ENCODE measurements around the gene RASSF5.
"Not testable (repeated sequence)": the region's sequence is repeated elsewhere in the genome, so short reads cannot be mapped to it uniquely, and the experiment has no call there.

RASSF5 gene

DNA sequence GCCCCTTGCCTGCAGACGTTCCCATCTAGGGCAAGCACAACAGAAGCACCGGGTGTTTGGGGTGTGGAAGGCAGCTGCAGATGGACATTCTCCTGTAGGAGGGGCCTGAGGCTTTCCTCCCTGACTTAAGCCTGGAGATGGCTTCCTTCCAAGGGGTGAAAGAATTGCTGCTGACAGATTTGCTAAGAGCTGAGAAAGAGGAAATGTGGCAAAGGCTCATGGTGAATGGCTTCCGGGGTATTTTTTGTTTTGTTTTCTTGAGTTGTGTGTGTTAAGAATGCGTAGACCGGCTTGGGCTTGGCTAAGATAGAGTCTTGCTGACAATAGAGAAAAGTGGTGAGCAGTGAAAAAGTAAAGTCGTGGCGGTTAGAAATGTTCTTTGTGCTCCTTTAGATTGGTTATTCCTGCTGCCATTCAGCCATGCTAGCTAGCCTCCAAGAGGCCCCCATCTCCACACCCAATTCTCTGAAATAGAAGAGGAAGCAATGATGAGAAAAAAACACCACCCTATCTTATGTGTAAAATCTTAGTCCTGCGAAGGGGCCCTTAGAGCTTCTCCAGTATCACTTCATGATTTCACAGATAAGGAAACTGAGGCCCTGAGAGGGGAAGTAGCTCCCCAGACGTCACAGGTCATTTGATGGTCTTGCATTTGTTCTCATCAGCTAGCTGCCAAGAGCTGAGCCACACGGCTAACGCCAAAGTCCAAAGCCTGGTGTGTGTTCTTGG is 68.0 kb downstream of the RASSF5 start:
- DNase-seq, result no peak

DNA sequence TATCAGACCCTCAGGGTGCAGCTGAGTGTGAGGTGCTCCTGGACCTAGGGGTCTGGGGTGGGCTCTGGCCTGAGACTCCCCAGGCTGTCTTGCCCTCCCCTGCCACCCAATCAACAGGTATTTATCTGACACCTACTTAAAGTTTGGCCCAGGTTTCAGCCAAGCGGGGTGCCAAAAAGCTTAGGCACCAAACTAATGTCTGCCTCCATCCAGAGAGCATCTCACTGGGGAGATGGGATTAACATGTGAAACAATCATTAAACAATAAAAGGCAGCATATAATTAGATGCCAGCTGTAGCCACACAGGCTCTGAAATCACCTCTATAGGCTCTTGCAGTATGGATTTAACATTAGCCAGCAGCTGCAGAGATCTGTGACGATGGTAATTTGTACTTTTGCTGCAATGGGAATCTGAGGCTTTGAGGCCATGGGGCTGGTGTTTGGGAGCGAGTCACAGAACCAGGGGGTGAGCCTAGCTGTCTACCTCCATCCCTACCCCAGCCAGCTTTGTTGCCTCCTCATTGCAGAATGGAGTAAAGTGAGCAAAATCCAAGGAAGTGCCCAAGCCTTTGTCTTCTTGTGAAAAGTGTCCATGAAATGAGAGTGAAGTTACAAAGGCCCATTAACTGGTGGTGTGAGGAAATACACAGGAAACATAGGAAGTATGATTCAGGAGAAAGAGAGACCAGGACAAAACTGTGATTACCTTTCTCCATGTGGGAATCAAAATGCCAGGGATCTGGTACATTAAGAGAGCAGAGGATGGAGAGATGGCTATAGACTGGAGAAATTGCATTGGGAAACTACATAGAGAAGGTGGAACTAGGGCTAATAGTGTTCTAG is 68.8 kb downstream of the RASSF5 start:
- DNase-seq, result no peak

DNA sequence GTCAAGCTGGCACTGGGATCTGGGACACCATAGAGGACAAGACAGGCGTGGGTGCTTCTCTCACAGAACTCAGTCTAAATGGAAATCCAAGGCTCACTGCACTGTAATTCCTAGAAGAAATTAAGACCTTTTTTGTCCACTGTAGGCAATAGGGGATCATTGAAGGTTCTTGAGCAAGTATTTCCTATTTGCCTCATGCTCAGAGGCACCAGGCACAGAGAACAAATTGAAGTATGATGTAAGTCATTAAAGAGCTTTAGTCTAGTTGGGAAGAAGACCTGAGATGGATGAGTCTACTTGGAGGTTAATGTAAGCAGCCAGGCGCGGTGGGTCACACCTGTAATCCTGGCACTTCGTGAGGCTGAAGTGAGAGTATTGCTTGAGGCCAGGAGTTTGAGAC is 70.3 kb downstream of the RASSF5 start:
- no peak for DNase-seq

DNA sequence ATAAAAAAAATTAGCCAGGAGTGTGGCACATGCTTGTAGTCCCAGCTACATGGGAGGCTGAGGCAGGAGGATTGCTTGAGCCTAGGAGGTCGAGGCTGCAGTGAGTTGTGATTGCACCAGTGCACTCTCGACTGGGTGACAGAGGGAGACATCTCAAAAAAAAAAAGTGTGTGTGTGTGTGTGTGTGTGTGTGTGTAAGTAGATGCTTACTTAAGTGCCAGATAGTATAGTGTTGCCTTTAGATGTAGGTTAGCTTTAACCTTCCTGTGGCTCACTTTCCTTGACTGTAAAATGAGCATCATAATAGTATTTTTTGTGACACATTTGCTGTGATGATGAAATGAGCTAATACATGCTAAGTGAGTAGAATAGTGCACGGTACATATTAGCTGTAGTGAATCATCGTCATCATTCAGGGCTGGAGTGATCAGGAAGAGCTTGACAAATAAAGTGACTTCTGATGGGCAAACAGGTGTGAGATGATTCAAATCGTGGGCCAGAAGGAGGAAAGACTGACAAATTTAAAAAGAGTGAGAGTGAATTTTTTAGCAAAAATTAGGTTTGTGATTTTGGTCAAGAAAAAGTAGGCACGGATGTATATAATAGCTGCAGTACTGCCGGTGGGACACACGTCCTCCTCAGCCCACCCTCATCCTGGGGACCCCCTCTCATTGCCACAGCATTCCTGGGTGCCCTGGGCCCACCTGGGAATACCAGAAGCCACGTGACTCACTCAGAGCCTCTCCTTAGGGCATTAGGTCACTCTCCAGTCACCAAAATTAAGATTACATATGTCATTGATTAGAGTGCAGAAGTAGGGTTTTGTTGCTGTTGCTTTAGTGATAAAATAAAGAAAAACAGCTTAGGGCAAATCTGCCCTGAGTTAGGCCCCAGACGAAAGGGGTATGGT is 71.0 kb downstream of the RASSF5 start:
- DNase-seq, result no peak

DNA sequence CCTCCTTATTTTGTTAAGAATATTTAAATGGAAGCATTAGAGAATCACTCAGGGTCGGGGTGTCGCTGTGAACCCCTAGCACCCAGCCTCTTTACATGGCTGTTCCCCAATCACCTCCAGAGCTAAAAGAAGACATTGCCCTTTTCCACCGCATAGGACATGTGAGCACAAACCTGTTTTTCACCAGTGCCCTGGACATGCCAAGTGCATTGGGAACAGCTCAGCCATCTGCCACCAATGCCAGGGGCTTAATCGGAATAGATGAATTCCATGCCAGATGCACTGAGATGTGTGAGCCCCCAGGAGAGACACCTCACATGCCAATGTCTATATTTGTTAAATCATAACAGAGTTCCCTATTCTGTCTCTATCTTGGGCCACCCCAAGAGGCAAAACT is 71.6 kb downstream of the RASSF5 start:
- DNase-seq, result peak; percentile 74

DNA sequence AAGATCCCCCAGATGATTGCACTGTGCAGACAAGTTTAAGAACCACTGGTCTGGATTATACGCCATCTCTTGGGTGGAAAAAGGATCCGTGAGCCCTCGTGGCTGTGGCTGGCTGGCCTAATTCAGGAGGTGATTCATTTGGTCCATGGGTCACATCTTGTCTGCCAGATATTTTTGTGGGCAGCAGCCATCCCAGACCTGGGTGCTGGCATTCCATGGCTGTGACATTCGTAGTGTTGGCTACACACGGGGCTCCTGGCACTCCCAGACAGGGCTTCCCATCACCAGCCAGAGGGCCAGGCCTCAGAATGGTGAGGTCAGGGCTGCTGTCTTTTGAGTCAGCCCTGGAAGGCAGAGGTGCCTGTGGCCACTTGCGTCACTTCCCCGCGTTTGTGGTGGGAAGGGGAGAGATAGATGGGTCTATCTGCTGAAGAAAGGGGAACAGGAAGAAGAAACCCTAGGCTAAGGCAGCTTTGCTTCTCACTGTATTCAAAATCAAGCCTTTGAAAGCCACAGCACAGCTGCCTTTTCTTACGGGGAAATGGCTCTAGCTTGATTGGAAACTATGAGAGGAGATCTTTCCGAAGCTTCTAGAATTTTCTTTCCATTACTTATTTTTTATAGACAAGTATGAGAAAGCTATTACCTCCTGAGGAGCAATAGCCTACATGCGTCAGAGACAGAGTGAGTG is 72.6 kb downstream of the RASSF5 start:
- DNase-seq, result no peak

DNA sequence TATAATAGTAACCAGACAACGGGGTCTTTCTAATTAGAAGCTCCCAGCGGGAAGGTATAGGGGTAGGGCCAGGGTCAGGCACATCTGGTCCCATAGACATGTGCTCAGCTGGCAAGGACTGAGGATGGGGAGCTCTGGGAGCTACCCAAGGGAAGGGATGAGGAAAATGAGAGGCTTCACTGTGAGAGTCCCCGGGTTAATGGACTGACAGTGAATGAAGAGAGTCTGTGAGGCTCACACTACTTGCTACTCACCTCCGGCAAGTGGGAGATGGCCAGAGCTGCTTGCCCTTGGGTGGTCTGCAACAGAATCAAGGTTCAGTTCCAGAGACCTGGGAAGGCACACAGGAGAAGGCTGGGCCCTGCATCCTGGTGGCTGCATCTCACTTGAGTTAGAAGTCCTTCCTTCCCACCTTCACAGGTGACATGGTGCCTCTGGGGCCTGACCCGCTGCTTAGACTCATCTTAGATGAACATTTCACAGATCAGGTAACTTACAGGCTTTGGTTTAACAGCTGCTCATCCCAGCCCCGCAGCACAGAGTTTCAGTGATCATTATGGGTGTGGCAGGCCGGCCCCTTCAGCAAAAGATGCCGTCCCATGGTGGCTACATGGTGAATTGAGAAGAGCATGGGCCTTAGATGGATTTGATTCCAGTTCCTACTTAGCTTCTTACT is 73.2 kb downstream of the RASSF5 start:
- no peak for DNase-seq

DNA sequence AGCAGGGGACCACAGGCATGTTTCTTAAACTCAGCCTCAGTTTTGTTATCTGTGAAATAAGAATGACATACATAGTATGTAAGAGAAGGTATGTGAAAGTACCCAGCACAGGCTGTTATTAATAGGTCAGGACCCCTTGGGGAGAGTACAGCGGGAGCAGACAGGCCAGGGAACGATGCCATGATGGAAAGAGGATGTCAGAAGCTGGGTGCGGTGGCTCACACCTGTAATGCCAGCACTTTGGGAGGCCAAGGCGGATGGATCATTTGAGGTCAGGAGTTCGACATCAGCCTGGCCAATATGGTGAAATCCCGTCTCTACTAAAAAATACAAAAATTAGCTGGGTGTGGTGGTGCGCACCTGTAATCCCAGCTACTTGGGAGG is 73.8 kb downstream of the RASSF5 start:
- not testable (repeated sequence) for DNase-seq

DNA sequence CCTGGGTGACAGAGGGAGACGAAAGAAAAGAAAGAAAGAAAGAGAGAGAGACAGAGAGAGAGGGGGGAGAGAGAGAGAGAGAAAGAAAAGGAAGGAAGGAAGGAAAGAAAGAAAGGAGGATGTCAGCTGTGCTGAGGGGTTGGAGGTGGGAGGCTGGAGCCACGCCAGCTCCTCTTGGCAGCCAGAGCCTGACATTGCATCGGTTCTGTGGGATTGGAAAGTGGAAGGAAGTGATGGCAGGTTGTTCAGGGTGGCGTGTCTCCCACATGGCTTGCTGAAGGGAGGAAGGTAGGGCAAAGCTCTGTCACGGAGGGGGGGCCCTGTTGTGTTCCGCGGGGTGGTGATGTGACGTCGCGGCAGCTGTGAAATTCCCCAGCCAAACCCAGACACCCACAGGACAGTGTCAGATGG is 74.2 kb downstream of the RASSF5 start:
- DNase-seq, result peak; percentile 34

DNA sequence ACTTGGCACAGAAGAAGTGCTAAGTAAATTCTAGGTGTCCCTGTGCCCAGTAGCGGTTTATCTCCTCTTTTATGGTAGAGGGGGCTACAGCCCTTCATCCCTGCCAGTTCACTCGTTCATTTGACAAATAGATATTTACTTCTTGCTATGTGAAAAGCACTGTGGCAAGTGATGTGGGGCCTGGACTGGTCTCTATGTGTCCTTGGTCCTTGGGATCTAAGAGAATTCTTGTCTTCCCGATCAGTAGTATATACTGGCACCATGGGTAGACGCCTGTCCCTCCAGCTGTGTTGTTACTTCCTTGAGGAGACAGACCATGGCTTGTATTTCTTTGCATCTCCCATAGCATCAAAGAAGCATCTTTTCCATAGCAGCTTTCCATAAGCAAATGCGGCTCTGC is 75.2 kb downstream of the RASSF5 start:
- DNase-seq, result no peak

DNA sequence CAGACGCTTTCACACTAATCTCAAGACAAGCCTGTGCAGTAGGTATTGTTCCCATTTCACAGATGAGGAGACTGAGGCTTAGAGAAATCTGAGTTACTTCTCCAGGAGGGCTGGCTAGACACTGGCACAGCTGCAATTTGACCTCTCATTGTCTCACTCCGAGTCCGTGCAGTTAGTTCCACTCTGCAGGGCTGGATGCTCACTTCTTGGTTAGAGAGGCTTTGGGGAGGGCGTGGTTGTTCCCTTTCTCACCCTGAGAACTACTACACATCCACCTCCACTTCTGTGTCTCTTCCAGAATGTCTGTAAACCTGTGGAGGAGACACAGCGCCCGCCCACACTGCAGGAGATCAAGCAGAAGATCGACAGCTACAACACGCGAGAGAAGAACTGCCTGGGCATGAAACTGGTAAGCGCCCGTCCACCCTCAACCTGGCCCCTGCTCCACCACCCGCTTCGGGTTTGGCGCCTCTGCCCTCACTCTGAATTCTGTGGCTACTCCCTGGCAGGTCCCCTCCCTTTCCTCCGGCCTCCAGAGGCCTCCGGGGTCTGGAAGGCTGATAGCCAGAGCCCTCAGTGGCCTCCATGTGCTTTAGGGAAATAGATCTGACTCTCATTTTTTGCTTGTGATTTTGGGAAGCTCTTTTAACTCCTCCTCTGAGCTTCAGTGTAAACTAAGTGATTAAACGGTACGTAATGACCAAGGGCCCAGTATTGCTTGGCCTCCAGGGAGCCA is 75.8 kb downstream of the RASSF5 start:
- no peak for DNase-seq

DNA sequence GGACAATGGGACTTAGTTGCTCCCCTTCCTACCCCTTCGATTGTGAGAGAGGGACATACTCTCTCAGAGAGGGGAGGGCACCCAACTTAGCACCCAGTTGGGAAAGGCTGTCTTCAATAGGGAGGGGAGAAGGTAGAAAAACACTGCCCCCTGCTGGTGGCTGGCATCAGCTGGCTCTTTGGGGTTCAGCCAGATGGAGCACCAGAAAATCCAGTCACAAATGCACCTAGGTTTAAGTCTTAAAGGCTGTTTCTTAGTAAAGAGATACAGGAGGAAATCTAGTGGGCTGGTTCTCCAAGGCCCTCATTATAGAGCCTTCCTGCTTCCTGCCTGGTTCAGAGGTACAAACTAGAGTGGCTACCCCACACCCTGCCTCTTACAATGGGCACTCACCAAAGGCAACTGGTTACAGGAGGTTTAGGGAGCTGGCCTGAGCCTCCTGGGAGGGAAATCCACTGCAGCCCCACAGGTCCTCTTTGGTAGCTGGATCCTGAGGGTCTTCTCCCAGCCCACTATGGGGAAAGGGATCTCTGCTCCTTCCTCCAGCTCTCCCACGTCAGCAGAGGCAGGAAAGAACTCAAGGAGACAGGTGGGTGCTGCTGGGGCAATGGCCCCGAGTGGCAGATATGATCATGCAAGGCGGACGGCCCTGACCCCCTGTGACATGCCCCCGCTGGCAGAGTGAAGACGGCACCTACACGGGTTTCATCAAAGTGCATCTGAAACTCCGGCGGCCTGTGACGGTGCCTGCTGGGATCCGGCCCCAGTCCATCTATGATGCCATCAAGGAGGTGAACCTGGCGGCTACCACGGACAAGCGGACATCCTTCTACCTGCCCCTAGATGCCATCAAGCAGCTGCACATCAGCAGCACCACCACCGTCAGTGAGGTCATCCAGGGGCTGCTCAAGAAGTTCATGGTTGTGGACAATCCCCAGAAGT is 76.6 kb downstream of the RASSF5 start:
- peak; percentile 72 for DNase-seq

DNA sequence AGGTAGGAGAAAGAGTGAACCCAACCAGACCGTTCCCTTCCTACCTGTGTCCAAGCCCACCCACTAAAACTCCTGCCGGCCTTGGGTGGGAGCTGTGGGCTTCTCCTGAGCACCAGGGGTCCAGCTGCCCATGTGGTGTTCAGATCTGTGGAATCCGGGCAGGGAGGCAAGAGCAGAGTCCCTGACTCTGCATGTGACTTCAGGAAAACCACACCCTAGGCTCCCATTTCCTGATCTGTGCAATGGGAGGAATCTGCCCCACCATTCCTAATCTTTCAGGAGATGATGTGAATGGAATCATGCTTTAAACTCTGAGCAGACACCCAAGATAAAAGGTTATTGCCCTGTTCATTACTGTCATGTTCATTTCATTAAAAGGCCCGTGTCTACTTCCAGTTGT is 77.4 kb downstream of the RASSF5 start:
- no peak for DNase-seq

DNA sequence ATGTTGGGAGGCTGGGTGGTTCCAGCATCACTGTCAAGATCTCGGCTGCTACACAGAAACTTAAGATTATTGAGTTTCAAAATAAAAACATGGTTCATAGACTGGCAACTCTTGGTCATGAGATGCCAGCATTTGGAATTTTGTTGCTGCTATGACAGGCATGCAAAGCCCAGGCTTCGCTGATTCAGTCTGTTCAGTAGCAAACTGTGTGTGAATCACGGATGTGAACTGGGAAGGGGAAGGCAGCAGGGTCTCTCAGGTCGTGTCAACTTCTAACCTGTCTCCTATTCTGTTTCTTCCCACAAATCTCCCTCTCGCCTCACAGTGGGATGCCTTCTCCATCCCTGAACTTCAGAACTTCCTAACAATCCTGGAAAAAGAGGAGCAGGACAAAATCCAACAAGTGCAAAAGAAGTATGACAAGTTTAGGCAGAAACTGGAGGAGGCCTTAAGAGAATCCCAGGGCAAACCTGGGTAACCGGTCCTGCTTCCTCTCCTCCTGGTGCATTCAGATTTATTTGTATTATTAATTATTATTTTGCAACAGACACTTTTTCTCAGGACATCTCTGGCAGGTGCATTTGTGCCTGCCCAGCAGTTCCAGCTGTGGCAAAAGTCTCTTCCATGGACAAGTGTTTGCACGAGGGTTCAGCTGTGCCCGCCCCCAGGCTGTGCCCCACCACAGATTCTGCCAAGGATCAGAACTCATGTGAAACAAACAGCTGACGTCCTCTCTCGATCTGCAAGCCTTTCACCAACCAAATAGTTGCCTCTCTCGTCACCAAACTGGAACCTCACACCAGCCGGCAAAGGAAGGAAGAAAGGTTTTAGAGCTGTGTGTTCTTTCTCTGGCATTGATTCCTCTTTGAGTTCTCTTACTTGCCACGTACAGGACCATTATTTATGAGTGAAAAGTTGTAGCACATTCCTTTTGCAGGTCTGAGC is 79.4 kb downstream of the RASSF5 start:
- DNase-seq, result no peak

DNA sequence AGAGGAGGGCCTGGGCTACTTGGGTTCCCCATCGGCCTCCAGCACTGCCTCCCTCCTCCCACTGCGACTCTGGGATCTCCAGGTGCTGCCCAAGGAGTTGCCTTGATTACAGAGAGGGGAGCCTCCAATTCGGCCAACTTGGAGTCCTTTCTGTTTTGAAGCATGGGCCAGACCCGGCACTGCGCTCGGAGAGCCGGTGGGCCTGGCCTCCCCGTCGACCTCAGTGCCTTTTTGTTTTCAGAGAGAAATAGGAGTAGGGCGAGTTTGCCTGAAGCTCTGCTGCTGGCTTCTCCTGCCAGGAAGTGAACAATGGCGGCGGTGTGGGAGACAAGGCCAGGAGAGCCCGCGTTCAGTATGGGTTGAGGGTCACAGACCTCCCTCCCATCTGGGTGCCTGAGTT is 80.6 kb downstream of the RASSF5 start:
- DNase-seq, result no peak

DNA sequence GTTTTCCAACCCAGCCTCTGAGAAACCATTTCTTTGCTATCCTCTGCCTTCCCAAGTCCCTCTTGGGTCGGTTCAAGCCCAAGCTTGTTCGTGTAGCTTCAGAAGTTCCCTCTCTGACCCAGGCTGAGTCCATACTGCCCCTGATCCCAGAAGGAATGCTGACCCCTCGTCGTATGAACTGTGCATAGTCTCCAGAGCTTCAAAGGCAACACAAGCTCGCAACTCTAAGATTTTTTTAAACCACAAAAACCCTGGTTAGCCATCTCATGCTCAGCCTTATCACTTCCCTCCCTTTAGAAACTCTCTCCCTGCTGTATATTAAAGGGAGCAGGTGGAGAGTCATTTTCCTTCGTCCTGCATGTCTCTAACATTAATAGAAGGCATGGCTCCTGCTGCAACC is 81.2 kb downstream of the RASSF5 start:
- no peak for DNase-seq

DNA sequence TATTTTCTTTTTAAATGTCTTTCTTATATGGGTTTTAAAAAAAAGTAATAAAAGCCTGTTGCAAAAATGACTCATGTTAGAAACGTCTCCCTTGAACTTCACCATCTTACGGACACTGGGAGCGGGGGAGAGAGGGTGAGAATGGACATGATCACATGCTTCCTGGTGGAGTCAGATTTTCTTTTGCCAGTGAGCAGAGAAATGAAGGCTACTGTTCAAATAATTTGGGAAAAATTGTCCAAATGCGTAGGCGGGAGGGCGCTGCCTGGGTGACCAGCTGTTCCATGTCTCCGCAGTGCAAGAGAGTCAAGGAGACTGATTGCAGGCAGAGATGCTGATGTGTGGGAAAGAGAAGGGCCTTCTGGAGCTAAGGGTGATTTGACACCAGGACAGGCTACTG is 81.9 kb downstream of the RASSF5 start:
- DNase-seq, result no peak

DNA sequence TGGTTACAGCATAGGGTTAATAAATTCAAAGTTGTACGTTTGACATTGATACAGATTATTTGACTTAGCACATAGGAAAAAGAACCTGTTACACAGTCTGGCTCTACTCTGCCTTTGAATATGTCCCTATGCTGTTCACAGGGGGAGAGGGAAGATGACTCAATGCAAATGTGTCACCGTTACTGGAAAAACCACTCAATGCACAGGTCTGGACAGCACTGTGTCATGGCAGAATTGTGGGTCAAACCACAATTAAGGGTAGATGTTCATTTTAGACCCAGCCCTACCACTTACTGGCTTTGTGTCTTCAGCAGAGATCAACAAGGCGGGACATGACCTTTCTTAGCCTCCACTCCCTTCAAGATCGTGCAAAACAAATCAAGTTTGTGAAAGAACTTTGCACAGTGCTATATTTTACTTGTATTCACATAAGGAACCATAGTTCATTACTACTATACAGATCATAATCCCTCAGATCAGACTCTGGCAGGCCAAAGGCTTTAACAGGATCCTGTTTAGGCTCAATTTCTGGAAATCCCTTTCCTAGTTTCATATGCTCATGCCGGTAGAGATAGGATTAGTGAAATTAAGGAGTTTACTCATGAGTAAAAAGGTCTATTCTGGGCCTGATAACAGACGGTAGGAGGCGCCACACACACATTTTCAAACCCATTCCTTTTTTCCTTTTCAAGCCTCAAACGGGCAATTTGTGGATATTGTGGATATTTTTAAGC is 82.9 kb downstream of the RASSF5 start:
- no peak for DNase-seq

Measured in NCI-H1694 treated with DMSO at 0.1 percent for 48 hours (cell line).